Choroid plexus epithelial cell (primary cell): ENCODE measurements around the gene HMGCL.

ENCODE experiments used
- DNase-seq: peaks from one replicate; pipeline ENCODE4 v3.0.0-alpha.2; 2010; ENCODE audit warnings: low read depth
- H3K4me3 ChIP-seq: 2 replicates; pipeline ENCODE4 v1.5.1; 2011; ENCODE audit warnings: low read depth, mild to moderate bottlenecking, control low read depth, low read length, moderate library complexity
- CTCF ChIP-seq: conservative IDR thresholded peaks from 2 replicates; pipeline ENCODE4 v1.5.1; 2011; ENCODE audit warnings: low read depth, mild to moderate bottlenecking, control low read depth, inconsistent platforms, low read length, moderate library complexity

Gene HMGCL

GRCh38 chr1:23825762-23826522, 713 bp upstream of the HMGCL start:
- no peak for TF ChIP-seq CTCF
- peak overlapping the region; percentile 100 for H3K4me3 ChIP-seq
- DNase-seq = no peak

- peak overlapping the region; percentile 100 for H3K4me3 ChIP-seq
- TF ChIP-seq CTCF = no peak
- no peak for DNase-seq
Measured at GRCh38 chr1:23824711-23825075, 536 bp downstream of the HMGCL start.

- no peak for TF ChIP-seq CTCF
- DNase-seq = no peak
- no peak overlapping the region for H3K4me3 ChIP-seq
Measured at GRCh38 chr1:23823767-23824166, 1.5 kb downstream of the HMGCL start.

- no peak for TF ChIP-seq CTCF
- no peak for DNase-seq
- no peak overlapping the region for H3K4me3 ChIP-seq
Measured at GRCh38 chr1:23817633-23818032, 7.6 kb downstream of the HMGCL start.

GRCh38 chr1:23816906-23817305, 8.3 kb downstream of the HMGCL start:
- no peak for DNase-seq
- no peak for TF ChIP-seq CTCF
- H3K4me3 ChIP-seq = no peak overlapping the region

GRCh38 chr1:23816361-23816760, 8.9 kb downstream of the HMGCL start:
- TF ChIP-seq CTCF = no peak
- H3K4me3 ChIP-seq = no peak overlapping the region
- DNase-seq = no peak

- TF ChIP-seq CTCF = no peak
- DNase-seq = no peak
- H3K4me3 ChIP-seq = no peak overlapping the region
Measured at GRCh38 chr1:23814016-23814415, 11.2 kb downstream of the HMGCL start.
